Measurements from ENCODE around the gene MEIS2.

MEIS2 gene

DNA sequence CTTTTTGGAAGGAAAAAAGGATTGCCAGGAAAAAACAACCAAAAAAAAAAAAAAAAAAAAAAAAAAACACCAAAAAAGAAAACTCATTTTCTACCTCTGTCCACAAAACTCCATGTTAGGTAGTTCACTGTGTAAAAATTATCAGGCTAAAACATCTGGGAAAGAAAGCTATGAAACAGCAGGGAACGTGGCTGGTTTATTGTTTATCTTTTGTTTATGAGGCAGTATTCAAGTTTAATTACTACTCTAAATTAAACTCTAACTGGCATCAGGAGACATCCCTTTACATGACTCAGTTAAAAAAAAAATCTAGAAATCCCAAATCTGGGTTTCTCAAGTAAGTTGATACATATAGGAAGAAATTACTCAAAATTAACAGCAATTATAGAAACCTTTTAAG lies 21.8 kb downstream of the MEIS2 start:
- H3K27ac ChIP-seq (ENCODE audit: poor library complexity, severe bottlenecking): no peak overlapping the region
- H3K27me3 ChIP-seq (ENCODE audit: insufficient read depth, poor library complexity, severe bottlenecking): no peaks in the 10 kb centered on the region
- H3K9me3 ChIP-seq (ENCODE audit: severe bottlenecking): no peaks in the 10 kb centered on the region
- no peaks in the 10 kb centered on the region for H3K36me3 ChIP-seq (ENCODE audit: low read depth)
- no peak for DNase-seq (ENCODE audit: low spot score)
- H3K4me3 ChIP-seq (ENCODE audit: severe bottlenecking): no peak overlapping the region
- TF ChIP-seq, protein P1, sequence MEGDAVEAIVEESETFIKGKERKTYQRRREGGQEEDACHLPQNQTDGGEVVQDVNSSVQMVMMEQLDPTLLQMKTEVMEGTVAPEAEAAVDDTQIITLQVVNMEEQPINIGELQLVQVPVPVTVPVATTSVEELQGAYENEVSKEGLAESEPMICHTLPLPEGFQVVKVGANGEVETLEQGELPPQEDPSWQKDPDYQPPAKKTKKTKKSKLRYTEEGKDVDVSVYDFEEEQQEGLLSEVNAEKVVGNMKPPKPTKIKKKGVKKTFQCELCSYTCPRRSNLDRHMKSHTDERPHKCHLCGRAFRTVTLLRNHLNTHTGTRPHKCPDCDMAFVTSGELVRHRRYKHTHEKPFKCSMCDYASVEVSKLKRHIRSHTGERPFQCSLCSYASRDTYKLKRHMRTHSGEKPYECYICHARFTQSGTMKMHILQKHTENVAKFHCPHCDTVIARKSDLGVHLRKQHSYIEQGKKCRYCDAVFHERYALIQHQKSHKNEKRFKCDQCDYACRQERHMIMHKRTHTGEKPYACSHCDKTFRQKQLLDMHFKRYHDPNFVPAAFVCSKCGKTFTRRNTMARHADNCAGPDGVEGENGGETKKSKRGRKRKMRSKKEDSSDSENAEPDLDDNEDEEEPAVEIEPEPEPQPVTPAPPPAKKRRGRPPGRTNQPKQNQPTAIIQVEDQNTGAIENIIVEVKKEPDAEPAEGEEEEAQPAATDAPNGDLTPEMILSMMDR (IDR thresholded peaks at IDR 0.05; ENCODE audit: poor library complexity, severe bottlenecking): no peak
- no peak for ATAC-seq (ENCODE audit: low read depth)
- no peaks in the 10 kb centered on the region for H3K4me1 ChIP-seq (ENCODE audit: insufficient read depth, poor library complexity, severe bottlenecking)

DNA sequence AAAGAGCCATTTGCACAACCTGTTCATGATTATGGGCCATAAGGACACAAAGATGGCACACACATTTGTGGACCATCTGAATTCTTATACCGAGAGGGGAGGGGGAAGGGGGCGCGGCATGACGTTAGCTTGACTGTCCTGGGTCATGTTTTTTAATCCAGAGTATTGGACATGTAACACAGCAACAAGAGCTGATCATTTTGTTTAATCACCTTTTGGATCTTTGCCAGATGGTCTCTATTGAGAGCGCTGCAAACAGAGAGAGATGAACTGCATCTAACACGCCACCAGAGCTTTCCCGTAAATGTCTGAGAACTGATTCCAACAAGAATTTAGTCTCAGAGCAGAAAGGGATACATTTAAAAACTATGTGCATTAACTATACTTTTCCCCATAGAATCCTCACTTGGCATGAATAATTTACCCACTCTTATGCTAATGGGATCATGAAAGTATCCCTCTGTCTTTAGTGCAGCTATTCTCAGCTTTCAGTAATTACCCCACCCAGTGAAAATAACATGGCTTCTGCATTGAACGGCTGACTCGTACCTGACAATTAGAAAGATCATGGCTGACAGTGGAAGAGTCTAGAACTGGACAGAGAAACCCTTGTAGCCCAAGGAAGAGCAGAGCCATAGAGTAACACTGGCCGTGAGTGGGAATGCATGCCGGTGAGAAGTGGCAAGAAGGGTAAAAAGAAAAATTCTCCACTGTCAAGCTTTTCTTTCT lies 22.6 kb downstream of the MEIS2 start:
- no peaks in the 10 kb centered on the region for H3K4me1 ChIP-seq (ENCODE audit: insufficient read depth, poor library complexity, severe bottlenecking)
- no peaks in the 10 kb centered on the region for H3K27me3 ChIP-seq (ENCODE audit: insufficient read depth, poor library complexity, severe bottlenecking)
- TF ChIP-seq, protein P1 (IDR thresholded peaks at IDR 0.05; ENCODE audit: poor library complexity, severe bottlenecking): no peak
- H3K4me3 ChIP-seq (ENCODE audit: severe bottlenecking): no peak overlapping the region
- no peak for DNase-seq (ENCODE audit: low spot score)
- H3K27ac ChIP-seq (ENCODE audit: poor library complexity, severe bottlenecking): no peak overlapping the region
- no peaks in the 10 kb centered on the region for H3K36me3 ChIP-seq (ENCODE audit: low read depth)
- H3K9me3 ChIP-seq (ENCODE audit: severe bottlenecking): no peaks in the 10 kb centered on the region
- ATAC-seq (ENCODE audit: low read depth): no peak

DNA sequence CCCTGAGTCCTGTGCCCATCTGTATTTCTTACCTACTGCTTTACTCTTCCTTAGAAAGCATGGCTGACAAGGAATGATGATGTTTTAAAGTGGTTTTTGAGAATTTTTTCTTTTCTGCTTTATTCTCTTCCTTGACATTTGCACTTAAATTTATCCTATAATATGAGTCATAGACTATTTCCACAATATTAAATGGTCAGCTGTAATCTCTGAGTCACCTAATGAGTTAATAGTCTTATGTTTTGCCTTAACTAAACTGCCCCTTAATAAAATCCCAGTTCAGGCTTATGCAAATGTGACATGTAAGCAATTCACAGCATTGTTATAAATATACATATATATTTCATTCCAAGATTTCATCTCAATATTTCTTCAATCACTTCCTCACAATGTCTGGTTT lies 23.8 kb downstream of the MEIS2 start:
- Histone ChIP-seq H3K36me3 (ENCODE audit: low read depth) (no peaks in the 10 kb centered on the region), H3K4me1 (ENCODE audit: insufficient read depth, poor library complexity, severe bottlenecking) (no peaks in the 10 kb centered on the region), H3K9me3 (ENCODE audit: severe bottlenecking) (no peaks in the 10 kb centered on the region), H3K27me3 (ENCODE audit: insufficient read depth, poor library complexity, severe bottlenecking) (no peaks in the 10 kb centered on the region), H3K27ac (ENCODE audit: poor library complexity, severe bottlenecking) (no peak overlapping the region), H3K4me3 (ENCODE audit: severe bottlenecking) (no peak overlapping the region)
- TF ChIP-seq, protein P1 (IDR thresholded peaks at IDR 0.05; ENCODE audit: poor library complexity, severe bottlenecking): no peak
- DNase-seq (ENCODE audit: low spot score) (no peak), ATAC-seq (ENCODE audit: low read depth) (no peak; the same call in 2 of the 3 replicates)

DNA sequence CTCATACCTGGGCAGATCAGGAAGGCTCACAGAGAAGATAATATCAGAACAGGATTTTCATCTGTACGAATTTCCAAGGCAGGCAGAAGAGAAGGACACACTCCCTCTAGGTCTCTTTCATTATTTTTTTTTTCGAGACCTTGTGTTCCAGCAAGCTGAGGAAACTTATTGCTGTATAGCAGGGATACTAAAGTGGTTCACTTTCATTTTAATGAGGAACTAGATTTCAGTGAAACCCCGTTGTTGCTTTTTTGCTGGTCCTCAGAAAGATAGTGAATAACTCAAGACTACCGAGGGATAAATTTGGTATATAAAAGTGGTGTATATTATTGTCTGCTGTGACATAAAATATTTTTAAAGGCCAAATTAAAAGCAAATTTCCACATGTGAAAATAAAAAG lies 24.6 kb downstream of the MEIS2 start:
- Histone ChIP-seq H3K9me3 (ENCODE audit: severe bottlenecking) (no peaks in the 10 kb centered on the region), H3K36me3 (ENCODE audit: low read depth) (no peaks in the 10 kb centered on the region), H3K27me3 (ENCODE audit: insufficient read depth, poor library complexity, severe bottlenecking) (no peaks in the 10 kb centered on the region), H3K27ac (ENCODE audit: poor library complexity, severe bottlenecking) (no peak overlapping the region), H3K4me1 (ENCODE audit: insufficient read depth, poor library complexity, severe bottlenecking) (no peaks in the 10 kb centered on the region), H3K4me3 (ENCODE audit: severe bottlenecking) (no peak overlapping the region)
- TF ChIP-seq, protein P1 (IDR thresholded peaks at IDR 0.05; ENCODE audit: poor library complexity, severe bottlenecking): no peak
- no peak for ATAC-seq (ENCODE audit: low read depth)
- DNase-seq (ENCODE audit: low spot score): no peak

DNA sequence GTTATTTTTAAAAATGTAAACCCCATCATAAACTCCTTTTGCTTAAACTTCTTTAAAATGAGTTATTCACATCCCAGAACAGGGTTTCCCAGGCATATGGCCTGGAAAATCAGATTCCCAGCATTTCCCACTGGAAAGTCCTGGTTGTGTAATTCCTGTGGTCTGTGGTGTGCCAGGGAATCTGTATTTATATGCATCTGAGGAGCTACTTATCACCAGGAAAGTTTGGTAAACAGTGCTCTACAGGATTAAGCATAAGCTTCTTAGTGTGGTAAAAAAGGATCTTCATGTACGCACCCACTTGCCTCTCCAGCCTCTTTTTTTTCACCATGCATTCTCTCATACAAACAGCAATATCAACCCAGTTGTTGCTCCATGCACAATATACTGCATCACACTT lies 28.2 kb downstream of the MEIS2 start:
- TF ChIP-seq, protein P1 (IDR thresholded peaks at IDR 0.05; ENCODE audit: poor library complexity, severe bottlenecking): no peak
- ATAC-seq (ENCODE audit: low read depth) (no peak), DNase-seq (ENCODE audit: low spot score) (no peak)
- no peaks in the 10 kb centered on the region for H3K27me3 ChIP-seq (ENCODE audit: insufficient read depth, poor library complexity, severe bottlenecking)
- H3K4me1 ChIP-seq (ENCODE audit: insufficient read depth, poor library complexity, severe bottlenecking): no peaks in the 10 kb centered on the region
- no peaks in the 10 kb centered on the region for H3K36me3 ChIP-seq (ENCODE audit: low read depth)
- no peak overlapping the region for H3K4me3 ChIP-seq (ENCODE audit: severe bottlenecking)
- no peaks in the 10 kb centered on the region for H3K9me3 ChIP-seq (ENCODE audit: severe bottlenecking)
- H3K27ac ChIP-seq (ENCODE audit: poor library complexity, severe bottlenecking): no peak overlapping the region

Measured in RWPE2 (cell line).